ENCODE measurements around the gene HRCT1. TPM values are rescaled to one million over a fixed set of nuclear protein-coding genes. Genes with fewer than 3 reads are reported as not detected.
A peak's percentile ranks its signal among the peaks of the same experiment; 100 is the strongest.
"Not testable (repeated sequence)": the region's sequence is repeated elsewhere in the genome, so short reads cannot be mapped to it uniquely, and the experiment has no call there.

Gene HRCT1
- total RNA-seq, 2 donors from 2014 or later, result not detected

DNA sequence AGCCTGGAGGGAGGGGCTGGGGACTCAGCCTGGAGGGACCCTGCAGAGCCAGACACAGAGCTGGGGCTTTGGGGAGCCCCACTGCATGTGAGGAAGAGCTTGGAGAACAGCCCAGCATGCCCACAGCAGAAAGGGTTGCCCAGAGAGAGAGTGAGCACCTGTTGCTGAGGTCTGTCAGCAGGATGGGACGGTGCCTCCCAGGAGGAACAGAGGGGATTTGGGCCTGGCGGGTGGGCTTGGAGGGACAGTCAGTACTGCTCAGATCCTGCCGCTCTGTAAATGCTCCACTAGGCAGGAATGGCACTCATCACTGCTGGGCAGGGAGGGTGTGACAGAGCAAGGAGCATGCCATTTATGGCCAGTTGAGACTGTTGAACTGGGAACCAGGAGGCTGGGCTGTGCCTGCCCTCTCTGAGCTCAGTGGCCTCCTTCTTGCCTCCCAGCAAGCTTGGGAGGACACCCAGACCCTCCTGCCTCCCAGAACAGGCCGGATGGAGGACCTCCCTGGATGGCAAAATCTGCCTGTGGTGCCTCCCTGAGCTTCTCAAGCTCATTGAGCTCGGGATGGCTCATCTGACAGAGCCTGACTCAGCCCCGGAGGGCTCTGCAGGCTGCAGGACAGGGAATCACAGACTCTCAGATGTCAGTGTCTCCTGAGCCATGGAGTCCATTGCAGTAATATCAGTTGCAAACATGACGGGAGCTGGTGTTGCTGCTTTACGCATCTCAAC lies 786 bp upstream of the HRCT1 start:
- H3K4me3 Mint-ChIP-seq, result no peak overlapping the region

DNA sequence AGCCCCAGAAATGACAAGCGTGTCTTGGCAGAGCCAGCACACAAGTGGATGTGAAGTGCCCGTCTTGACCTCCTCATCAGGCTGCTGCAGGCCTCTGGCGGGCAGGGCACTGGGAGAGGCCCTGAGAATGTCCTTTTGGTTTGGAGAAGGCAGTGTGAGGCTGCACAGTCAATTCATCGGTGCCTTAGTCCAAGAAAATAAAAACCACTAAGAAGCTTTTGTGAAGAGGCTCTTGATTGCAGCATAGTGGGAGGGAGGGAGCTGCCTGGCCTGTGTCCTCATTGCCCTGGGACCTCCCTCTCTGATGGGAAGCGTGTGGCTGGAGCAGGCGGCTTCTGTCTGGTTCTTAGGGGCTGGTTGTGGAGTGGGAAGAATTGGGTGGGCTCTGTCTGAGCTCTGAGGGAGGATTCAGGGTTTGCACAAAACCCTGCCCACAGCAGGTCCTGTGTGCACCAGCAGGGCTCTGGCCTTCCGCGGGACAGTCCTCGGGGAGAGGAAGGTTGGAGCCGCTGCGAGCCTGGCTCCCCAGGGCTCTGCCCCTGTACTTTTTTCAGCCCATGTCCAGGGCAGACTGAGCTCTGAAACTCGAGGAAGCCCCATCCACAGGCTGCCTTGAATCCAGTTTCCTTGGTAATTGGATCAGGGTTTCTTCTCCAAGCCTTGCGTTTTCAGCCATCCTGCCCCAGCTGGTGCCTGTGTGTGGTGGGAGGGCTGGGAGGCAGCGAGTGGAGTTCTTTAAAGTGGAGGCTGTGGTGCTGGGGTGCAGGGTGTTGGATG lies 1.1 kb downstream of the HRCT1 start:
- Mint-ChIP-seq H3K4me3 (peak overlapping the region; percentile 31), H3K27ac (peak overlapping the region; percentile 96), H3K27me3 (no peaks in the 10 kb centered on the region), H3K36me3 (ENCODE audit: low read depth) (no peaks in the 10 kb centered on the region), H3K4me1 (peaks cover 50% of the 10 kb centered on the region)
- no peaks in the 10 kb centered on the region for H3K9me3 ChIP-seq (ENCODE audit: control insufficient read depth, low read length, poor library complexity, severe bottlenecking)
- no peak for DNase-seq
- ATAC-seq, result no peak

More for the DNA sequence above, 786 bp upstream of the HRCT1 start:
- DNase-seq (no peak), ATAC-seq (no peak)
- Mint-ChIP-seq H3K4me1 (peaks cover 34% of the 10 kb centered on the region), H3K36me3 (ENCODE audit: low read depth) (no peaks in the 10 kb centered on the region), H3K27ac (peak overlapping the region; percentile 47), H3K27me3 (peaks cover 9% of the 10 kb centered on the region)
- H3K9me3 ChIP-seq (ENCODE audit: control insufficient read depth, low read length, poor library complexity, severe bottlenecking), result no peaks in the 10 kb centered on the region

DNA sequence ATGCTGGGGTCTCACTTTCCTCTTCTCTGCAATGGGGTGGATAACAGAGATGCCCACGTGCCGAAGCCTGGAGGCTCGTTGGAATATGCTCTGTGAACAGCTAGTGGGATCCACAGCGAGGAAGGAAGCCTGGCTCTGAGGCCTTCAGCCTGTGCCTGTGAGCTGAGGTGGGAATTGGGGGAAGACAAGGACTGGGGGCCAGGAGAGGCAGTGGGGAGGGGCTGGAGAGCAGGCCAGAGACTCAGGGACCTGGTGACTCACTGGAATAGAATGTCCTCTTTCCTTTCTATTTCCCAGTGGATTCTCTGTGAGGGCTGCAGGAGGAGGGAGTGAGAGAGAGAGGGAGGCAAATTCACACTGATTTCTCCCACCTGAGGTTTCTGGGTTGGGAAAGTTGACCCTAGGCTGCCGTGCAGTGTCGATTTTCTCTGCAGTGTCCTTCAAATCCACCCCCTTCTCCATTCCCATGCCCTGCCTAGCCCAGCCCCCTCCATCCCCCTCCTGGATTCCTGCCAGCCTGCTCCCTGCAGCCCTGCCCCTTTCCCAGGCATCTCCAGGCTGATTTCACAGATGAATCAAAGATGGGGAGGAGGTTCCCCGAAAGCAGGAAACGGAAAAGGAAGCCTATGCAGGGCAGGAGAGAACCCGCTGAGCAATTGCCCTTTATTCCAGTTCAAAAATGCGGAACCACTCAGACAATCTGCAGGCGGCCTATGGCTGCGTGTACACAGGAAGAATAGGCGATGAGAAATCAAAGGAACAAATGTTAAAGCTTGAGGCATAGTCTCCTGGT lies 1.9 kb downstream of the HRCT1 start:
- ATAC-seq (peak; percentile 20), DNase-seq (no peak)
- Mint-ChIP-seq H3K27ac (peak overlapping the region; percentile 96), H3K36me3 (ENCODE audit: low read depth) (no peaks in the 10 kb centered on the region), H3K4me1 (peaks cover 52% of the 10 kb centered on the region), H3K27me3 (no peaks in the 10 kb centered on the region), H3K4me3 (no peak overlapping the region)
- H3K9me3 ChIP-seq (ENCODE audit: control insufficient read depth, low read length, poor library complexity, severe bottlenecking), result no peaks in the 10 kb centered on the region

DNA sequence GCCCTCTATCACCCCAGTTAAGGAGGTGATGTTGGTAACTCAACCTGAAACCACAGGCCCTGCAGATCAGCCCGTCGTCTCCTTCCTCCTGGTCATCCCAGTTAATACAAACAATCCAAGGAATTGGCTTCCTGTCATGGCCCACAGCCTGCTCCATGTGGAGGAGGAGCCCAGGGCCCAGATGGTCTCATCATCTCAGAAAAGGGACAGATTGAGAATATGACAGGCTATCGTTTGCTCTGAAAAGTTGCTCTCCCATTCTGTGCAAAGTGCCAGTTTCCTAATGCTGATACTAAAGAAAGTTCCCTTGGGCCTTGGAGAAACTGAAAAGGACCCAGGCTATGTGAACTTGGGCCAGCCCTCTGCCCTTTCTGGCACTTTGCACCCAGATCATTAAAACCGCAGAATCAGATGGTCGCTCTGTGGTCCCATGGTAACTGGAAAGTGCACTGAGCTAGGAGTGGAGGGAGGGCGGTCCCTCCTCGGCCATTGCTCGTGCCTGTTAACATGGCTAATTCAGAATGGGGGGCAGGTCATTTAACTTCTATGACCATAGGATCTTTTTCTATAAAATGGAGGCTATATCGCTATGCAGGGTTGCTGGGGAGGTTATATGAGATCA lies 2.6 kb downstream of the HRCT1 start:
- peaks cover 47% of the 10 kb centered on the region for H3K4me1 Mint-ChIP-seq
- ATAC-seq, result no peak
- no peaks in the 10 kb centered on the region for H3K36me3 Mint-ChIP-seq (ENCODE audit: low read depth)
- H3K4me3 Mint-ChIP-seq, result peak overlapping the region; percentile 53
- peak overlapping the region; percentile 96 for H3K27ac Mint-ChIP-seq
- DNase-seq, result no peak
- no peaks in the 10 kb centered on the region for H3K27me3 Mint-ChIP-seq
- no peaks in the 10 kb centered on the region for H3K9me3 ChIP-seq (ENCODE audit: control insufficient read depth, low read length, poor library complexity, severe bottlenecking)

DNA sequence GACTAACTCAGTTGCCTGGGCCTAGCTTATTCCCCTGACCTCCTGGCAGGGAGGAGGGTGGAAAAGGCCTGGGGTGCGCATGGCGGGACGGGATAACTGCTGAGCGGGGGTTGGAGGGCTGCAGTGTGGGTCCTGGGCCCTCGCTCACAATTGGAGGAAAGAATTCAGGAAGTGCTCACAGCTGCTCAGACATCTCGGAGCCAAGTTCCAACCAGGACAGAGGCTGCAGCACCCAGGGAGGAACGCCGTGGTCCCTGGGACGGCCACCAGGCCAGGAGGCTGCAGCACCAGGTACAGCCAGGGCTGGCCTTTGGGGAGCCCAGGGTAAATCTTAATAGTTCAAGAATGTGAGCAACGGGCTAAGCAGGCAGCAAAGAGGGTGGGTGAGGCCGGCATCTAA lies 3.3 kb downstream of the HRCT1 start, which contains the start of gene SPAAR:
Gene SPAAR (plus strand): TSS at position 217 of the 400 bp plus-strand sequence. CDS start 974 bp downstream, outside the sequence.
- ATAC-seq, result no peak
- no peaks in the 10 kb centered on the region for H3K9me3 ChIP-seq (ENCODE audit: control insufficient read depth, low read length, poor library complexity, severe bottlenecking)
- Mint-ChIP-seq H3K27ac (peak within 1 kb of the TSS; percentile 96), H3K36me3 (ENCODE audit: low read depth) (no peaks in the 10 kb centered on the region), H3K4me1 (peaks cover 47% of the 10 kb centered on the region), H3K4me3 (peak within 1 kb of the TSS; percentile 53), H3K27me3 (no peaks in the 10 kb centered on the region)
- DNase-seq, result no peak

DNA sequence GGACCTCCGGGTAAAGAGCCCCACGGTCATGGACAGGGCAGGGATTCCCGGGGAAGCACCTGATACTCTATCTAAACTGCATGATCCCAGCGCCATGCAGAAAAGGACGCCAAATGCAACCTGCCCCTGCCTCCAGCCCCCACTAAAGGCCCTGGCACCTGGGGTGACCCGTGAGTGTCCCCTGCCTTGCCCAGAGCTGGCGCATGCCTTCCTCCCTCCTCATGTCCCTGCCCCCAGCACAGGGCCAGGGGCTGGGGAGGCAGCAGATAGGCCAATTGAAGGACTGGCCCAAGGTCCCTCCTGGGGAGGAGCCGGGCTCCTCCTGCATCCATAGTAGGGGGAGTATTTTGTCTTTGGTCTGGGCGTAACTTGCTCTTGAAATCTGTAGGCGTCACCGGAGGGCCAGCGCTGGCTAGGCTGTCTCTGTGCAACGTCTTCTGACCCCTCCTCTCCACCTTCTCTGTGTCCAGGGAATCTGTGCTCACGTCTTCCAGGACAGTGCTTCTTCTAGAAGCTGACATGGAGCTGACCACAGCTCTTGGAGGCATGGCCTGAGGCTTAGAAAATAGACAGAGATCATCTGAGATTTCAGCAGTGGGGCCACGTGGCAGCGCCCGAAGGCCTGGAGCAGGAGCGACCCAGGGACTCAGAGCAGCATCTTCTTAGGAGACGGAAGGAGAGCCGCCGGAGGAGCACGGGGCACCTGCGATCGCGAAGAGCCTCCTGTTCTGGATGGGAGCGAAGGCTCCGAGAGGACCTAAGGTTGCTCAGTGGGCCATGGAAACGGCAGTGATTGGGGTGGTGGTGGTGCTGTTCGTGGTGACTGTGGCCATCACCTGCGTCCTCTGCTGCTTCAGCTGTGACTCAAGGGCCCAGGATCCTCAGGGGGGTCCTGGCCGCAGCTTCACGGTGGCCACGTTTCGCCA lies 3.9 kb downstream of the HRCT1 start:
- no peaks in the 10 kb centered on the region for H3K36me3 Mint-ChIP-seq (ENCODE audit: low read depth)
- peaks cover 46% of the 10 kb centered on the region for H3K4me1 Mint-ChIP-seq
- no peaks in the 10 kb centered on the region for H3K27me3 Mint-ChIP-seq
- ATAC-seq, result no peak
- H3K4me3 Mint-ChIP-seq, result no peak overlapping the region
- no peak for DNase-seq
- H3K9me3 ChIP-seq (ENCODE audit: control insufficient read depth, low read length, poor library complexity, severe bottlenecking), result no peaks in the 10 kb centered on the region
- peak overlapping the region; percentile 96 for H3K27ac Mint-ChIP-seq

DNA sequence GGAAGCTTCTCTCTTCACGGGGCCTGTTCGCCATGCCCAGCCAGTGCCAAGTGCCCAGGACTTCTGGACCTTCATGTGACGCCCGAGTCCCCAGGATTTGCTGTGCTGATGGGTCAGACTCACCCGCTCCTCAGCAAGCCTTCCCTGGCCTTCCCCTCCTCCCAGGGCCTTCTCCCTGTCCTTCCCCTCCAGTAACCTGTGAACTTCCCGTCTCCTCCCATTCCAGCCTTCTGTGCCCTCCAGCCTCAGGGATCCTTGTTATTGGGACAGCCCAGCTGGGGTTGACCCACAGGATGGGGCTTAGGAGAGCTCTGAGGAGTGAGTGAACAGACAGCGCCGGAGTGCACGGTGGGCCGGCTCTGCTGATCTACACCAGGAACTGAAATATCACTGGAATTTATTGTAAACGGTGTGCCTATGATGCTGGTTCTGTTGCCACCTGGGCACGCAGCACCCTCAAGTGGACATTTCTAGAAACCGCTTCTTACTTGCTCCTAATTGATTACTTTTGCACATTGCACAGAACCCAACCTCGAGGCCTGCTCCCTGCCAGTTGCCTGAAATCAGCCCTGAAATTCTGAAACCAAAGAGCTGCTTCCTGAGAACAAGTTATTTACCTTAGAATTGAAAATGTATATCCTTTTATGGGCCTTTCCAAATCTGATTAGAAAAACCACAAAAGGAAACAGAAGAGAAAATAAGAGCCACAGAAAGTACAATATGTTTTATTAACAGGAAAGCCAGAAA lies 4.8 kb downstream of the HRCT1 start:
- peaks cover 45% of the 10 kb centered on the region for H3K4me1 Mint-ChIP-seq
- DNase-seq, result no peak
- peak overlapping the region; percentile 96 for H3K27ac Mint-ChIP-seq
- peak overlapping the region; percentile 87 for H3K4me3 Mint-ChIP-seq
- no peaks in the 10 kb centered on the region for H3K27me3 Mint-ChIP-seq
- no peaks in the 10 kb centered on the region for H3K9me3 ChIP-seq (ENCODE audit: control insufficient read depth, low read length, poor library complexity, severe bottlenecking)
- peak; percentile 82 for ATAC-seq
- H3K36me3 Mint-ChIP-seq (ENCODE audit: low read depth), result no peaks in the 10 kb centered on the region

DNA sequence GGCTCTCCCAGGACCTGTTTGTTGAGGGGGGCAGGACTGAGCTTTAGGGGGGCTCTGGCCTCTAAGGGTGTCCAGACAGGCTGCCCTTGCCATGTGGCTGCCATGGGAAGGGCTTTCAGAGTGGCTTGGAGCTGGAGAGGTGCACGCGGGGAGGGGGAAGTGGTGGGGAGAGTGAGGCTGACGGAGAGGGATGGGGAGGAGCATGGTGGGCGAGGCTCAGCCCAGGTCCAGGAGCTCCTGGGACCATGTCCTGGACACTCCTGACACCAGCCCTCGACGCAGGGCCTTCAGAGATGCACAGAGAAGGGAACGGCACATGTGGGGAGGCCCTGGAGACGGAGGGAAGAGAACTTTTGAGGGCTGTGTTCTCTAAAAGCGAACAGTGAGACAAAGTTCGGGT lies 5.7 kb downstream of the HRCT1 start:
- H3K27ac Mint-ChIP-seq, result no peak overlapping the region
- no peaks in the 10 kb centered on the region for H3K27me3 Mint-ChIP-seq
- H3K4me1 Mint-ChIP-seq, result peaks cover 43% of the 10 kb centered on the region
- ATAC-seq (no peak), DNase-seq (no peak)
- no peaks in the 10 kb centered on the region for H3K9me3 ChIP-seq (ENCODE audit: control insufficient read depth, low read length, poor library complexity, severe bottlenecking)
- H3K4me3 Mint-ChIP-seq, result peak overlapping the region; percentile 49
- no peaks in the 10 kb centered on the region for H3K36me3 Mint-ChIP-seq (ENCODE audit: low read depth)

DNA sequence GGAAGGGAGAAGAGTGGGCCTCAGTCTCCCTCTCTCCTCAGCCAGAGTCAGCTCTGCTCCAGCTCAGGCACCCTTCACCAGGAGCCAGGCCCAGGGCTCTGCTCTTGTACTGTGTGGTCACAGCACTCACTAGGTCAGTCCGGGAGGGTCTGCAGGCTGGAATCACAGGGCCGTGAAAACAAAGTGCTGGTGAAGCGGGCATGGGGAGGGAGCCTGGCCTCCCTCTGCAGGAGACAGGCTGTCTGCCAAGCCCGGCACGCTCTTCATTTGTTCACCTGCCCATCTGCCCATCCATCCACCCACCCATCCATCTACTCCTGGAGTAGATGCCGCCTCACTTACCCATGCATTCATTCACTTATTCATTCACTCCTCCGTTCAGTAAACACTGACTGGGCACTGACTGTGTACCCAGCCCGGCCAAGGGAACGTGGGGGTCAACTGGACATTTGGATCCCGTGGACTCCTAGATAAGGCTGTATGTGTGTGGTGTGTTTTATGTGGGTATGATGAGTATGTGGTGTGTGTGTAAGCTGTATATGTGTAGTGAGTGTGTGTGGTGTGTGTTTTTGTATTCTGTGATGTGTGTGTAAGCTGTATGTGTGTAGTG lies 6.9 kb downstream of the HRCT1 start:
- ATAC-seq, result no peak
- H3K4me1 Mint-ChIP-seq, result peaks cover 35% of the 10 kb centered on the region
- H3K9me3 ChIP-seq (ENCODE audit: control insufficient read depth, low read length, poor library complexity, severe bottlenecking), result no peaks in the 10 kb centered on the region
- DNase-seq, result no peak
- H3K27ac Mint-ChIP-seq, result no peak overlapping the region
- no peaks in the 10 kb centered on the region for H3K27me3 Mint-ChIP-seq
- no peak overlapping the region for H3K4me3 Mint-ChIP-seq
- no peaks in the 10 kb centered on the region for H3K36me3 Mint-ChIP-seq (ENCODE audit: low read depth)

DNA sequence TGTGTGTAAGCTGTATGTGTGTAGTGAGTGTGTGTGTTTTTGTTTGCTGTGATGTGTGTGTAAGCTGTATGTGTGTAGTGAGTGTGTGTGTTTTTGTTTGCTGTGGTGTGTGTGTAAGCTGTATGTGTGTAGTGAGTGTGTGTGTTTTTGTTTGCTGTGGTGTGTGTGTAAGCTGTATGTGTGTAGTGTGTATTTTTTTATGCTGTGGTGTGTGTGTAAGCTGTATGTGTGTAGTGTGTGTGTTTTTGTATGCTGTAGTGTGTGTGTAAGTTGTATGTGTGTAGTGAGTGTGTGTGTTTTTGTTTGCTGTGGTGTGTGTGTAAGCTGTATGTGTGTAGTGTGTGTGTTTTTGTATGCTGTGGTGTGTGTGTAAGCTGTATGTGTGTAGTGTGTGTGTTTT lies 7.4 kb downstream of the HRCT1 start:
- not testable (repeated sequence) for H3K4me3 Mint-ChIP-seq; ATAC-seq; DNase-seq; H3K9me3 ChIP-seq (ENCODE audit: control insufficient read depth, low read length, poor library complexity, severe bottlenecking); H3K36me3 Mint-ChIP-seq (ENCODE audit: low read depth); H3K27me3 Mint-ChIP-seq; H3K27ac Mint-ChIP-seq
- peaks cover 35% of the 10 kb centered on the region for H3K4me1 Mint-ChIP-seq

DNA sequence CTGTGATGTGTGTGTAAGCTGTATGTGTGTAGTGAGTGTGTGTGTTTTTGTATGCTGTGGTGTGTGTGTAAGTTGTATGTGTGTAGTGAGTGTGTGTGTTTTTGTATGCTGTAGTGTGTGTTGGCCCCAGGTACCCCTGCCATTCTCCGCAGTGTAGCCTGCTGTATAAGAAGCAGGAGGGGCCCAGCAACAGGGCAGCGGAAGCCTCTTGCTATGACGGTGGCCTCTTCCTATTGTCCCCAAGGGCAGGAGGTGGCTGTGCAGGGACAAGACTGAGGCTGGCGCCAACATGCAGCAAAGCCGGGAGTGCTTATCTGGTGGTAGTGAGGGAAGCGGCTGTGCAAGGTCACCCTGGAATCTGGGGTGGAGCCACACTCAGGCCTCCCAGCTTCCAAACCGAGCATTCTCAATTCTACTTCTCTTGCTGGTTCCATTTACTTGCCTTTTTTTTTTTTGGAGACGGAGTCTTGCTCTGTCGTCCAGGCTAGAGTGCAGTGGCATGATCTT lies 8.4 kb downstream of the HRCT1 start:
- ATAC-seq, result peak; percentile 23
- no peak for DNase-seq
- no peaks in the 10 kb centered on the region for H3K27me3 Mint-ChIP-seq
- no peaks in the 10 kb centered on the region for H3K36me3 Mint-ChIP-seq (ENCODE audit: low read depth)
- no peak overlapping the region for H3K4me3 Mint-ChIP-seq
- no peak overlapping the region for H3K27ac Mint-ChIP-seq
- H3K9me3 ChIP-seq (ENCODE audit: control insufficient read depth, low read length, poor library complexity, severe bottlenecking), result no peaks in the 10 kb centered on the region
- peaks cover 25% of the 10 kb centered on the region for H3K4me1 Mint-ChIP-seq

All from T-helper 17 cell (primary cell).